ENCODE results near the gene GLE1. TPM values are rescaled to one million over a fixed set of nuclear protein-coding genes. Genes with fewer than 3 reads are reported as not detected.

GLE1 gene
- total RNA-seq, 2 donors from 2014 or later, result 8.3 to 11.5 TPM

DNA sequence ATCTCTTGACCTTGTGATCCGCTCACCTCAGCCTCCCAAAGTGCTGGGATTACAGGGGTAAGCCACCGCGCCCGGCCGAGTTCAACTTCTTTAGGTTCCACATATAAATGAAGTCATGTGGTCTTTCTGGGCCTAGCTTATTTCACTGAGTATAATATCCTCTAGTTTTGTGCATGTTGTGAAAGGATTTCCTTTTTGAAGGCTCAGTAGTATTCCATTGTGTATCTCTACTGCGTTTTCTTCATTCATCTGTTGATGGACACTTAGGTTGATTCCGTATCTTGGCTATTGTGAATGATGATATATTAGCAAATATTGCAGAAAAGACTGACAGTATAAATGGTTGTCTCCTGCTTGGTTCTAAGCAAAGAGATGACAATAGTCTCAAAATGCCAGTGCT lies 28.7 kb upstream of the GLE1 start:
- TF ChIP-seq POLR2A (IDR thresholded peaks at IDR 0.05), result no peak
- TF ChIP-seq, protein P1, sequence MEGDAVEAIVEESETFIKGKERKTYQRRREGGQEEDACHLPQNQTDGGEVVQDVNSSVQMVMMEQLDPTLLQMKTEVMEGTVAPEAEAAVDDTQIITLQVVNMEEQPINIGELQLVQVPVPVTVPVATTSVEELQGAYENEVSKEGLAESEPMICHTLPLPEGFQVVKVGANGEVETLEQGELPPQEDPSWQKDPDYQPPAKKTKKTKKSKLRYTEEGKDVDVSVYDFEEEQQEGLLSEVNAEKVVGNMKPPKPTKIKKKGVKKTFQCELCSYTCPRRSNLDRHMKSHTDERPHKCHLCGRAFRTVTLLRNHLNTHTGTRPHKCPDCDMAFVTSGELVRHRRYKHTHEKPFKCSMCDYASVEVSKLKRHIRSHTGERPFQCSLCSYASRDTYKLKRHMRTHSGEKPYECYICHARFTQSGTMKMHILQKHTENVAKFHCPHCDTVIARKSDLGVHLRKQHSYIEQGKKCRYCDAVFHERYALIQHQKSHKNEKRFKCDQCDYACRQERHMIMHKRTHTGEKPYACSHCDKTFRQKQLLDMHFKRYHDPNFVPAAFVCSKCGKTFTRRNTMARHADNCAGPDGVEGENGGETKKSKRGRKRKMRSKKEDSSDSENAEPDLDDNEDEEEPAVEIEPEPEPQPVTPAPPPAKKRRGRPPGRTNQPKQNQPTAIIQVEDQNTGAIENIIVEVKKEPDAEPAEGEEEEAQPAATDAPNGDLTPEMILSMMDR (IDR thresholded peaks at IDR 0.05), result no peak
- Histone ChIP-seq H3K36me3 (replicated peaks in 1 of 2; ENCODE audit: insufficient read depth in 1 of 2, low read depth in 2 of 2) (no peaks in the 10 kb centered on the region), H3K4me3 (no peak overlapping the region), H3K27ac (no peak overlapping the region), H3K9me3 (no peaks in the 10 kb centered on the region), H3K4me1 (no peaks in the 10 kb centered on the region), H3K27me3 (no peaks in the 10 kb centered on the region)
- DNase-seq, result no peak
- no peak for ATAC-seq
- intact Hi-C loops (cut with DNase I), result no loop called here
- 94 to 97% methylated on average over 7 of the region's 7 CpGs for WGBS, 2 donors

GRCh38 chr9:128479262-128479661 lies 25.3 kb upstream of the GLE1 start:
- Histone ChIP-seq H3K27ac (no peak overlapping the region), H3K36me3 (replicated peaks in 1 of 2; ENCODE audit: insufficient read depth in 1 of 2, low read depth in 2 of 2) (peaks cover 0 to 5% of the 10 kb centered on the region in 2 donors)

GRCh38 chr9:128481561-128481960 lies 23.0 kb upstream of the GLE1 start:
- no peak overlapping the region for H3K27ac ChIP-seq
- no peaks in the 10 kb centered on the region for H3K27me3 ChIP-seq
- no peaks in the 10 kb centered on the region for H3K4me1 ChIP-seq
- DNase-seq, result no peak
- intact Hi-C loops (cut with DNase I), result no loop called here
- H3K9me3 ChIP-seq, result no peaks in the 10 kb centered on the region
- 95 to 96% methylated on average over 10 of the region's 10 CpGs for WGBS, 2 donors
- no peak for ATAC-seq
- H3K36me3 ChIP-seq (replicated peaks in 1 of 2; ENCODE audit: insufficient read depth in 1 of 2, low read depth in 2 of 2), result peaks cover 4 to 7% of the 10 kb centered on the region in 2 donors
- TF ChIP-seq, protein P1 (IDR thresholded peaks at IDR 0.05), result no peak
- no peak for TF ChIP-seq POLR2A (IDR thresholded peaks at IDR 0.05)
- no peak overlapping the region for H3K4me3 ChIP-seq

More at GRCh38 chr9:128479262-128479661, 25.3 kb upstream of the GLE1 start:
- no peaks in the 10 kb centered on the region for H3K9me3 ChIP-seq
- no peak for TF ChIP-seq POLR2A (IDR thresholded peaks at IDR 0.05)
- TF ChIP-seq, protein P1 (IDR thresholded peaks at IDR 0.05), result no peak
- ATAC-seq (no peak), DNase-seq (no peak)
- intact Hi-C loops (cut with DNase I), result no loop called here
- no peak overlapping the region for H3K4me3 ChIP-seq
- WGBS, 2 donors, result 91 to 100% methylated on average over 1 of the region's 1 CpG
- H3K27me3 ChIP-seq, result no peaks in the 10 kb centered on the region
- no peaks in the 10 kb centered on the region for H3K4me1 ChIP-seq

DNA sequence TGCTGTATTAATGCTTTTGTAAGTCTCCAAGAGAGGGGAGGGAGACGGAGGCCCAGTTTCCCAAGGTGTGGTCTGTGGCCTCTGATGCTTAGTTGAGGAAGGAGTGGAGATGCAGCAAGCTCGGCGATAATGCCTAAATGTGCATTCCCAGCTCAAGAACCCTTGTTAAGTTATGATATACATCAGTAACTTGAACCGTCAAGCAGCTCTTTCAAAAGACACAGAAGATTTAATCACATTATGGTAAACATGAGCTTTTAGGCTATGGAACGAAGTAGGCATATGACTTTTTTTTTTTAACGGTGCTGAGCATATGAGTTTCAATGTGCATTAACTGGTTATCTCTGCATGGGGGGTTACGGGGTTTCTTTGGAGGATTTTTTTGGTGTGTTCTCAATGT lies 22.3 kb upstream of the GLE1 start:
- H3K27ac ChIP-seq, result no peak overlapping the region
- ATAC-seq (no peak), DNase-seq (no peak)
- H3K4me1 ChIP-seq, result no peaks in the 10 kb centered on the region
- intact Hi-C loops (cut with DNase I), result no loop called here
- peaks cover 4 to 10% of the 10 kb centered on the region in 2 donors for H3K36me3 ChIP-seq (replicated peaks in 1 of 2; ENCODE audit: insufficient read depth in 1 of 2, low read depth in 2 of 2)
- WGBS, 2 donors, result 95% methylated on average over 7 of the region's 7 CpGs
- no peaks in the 10 kb centered on the region for H3K9me3 ChIP-seq
- TF ChIP-seq POLR2A (IDR thresholded peaks at IDR 0.05), result no peak
- TF ChIP-seq, protein P1 (IDR thresholded peaks at IDR 0.05), result no peak
- H3K4me3 ChIP-seq, result no peak overlapping the region
- no peaks in the 10 kb centered on the region for H3K27me3 ChIP-seq

GRCh38 chr9:128484686-128485413 lies 19.7 kb upstream of the GLE1 start:
- Histone ChIP-seq H3K4me3 (no peak overlapping the region), H3K36me3 (replicated peaks in 1 of 2; ENCODE audit: insufficient read depth in 1 of 2, low read depth in 2 of 2) (peaks cover 4 to 10% of the 10 kb centered on the region in 2 donors), H3K27me3 (no peaks in the 10 kb centered on the region), H3K4me1 (no peaks in the 10 kb centered on the region), H3K9me3 (no peaks in the 10 kb centered on the region), H3K27ac (no peak overlapping the region)
- no peak for ATAC-seq
- TF ChIP-seq POLR2A (IDR thresholded peaks at IDR 0.05), result no peak
- TF ChIP-seq, protein P1 (IDR thresholded peaks at IDR 0.05), result no peak
- intact Hi-C loops (cut with DNase I), result no loop called here
- DNase-seq, result no peak
- 93 to 97% methylated on average over 11 to 17 of the region's 17 CpGs for WGBS, 2 donors
